ENCODE measurements around the gene ATRN. TPM values are rescaled to one million over a fixed set of nuclear protein-coding genes. Genes with fewer than 3 reads are reported as not detected.

Gene ATRN
- total and polyA plus RNA-seq, 4 donors, result 8.4 to 104 (median 46.0) TPM

DNA sequence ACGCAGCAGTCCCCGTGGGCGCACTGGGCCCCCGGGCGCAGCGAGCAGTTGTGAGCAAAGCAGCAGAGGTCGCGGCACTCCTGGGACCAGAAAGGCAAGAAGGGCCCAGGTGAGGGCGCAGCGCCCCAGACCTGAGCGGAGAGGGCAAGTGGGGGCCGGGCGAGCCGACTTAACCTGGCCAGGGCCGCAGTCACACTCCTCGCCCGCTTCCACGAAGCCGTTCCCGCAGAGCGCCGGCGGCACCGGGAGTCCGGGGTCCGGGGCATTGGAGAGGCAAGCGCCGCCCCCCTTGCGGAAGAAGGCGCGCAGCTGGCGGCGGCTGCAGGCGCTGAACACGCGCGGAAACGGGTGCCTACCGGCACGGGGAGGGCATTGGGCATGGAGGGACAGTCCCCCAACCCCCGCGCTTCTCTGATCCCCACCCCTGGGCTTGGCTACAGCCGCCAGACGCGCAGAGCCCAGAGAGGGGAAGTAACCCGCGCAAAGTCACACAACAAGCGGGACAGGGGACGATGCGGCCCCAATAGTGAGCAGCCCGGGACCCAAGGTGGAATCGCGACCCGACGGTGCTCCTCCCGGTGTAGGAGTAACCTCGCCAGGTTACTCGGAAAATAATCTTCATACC, 201.8 kb downstream of the ATRN start:
- 10% methylated on average over 58 of the region's 58 CpGs for WGBS
- Histone ChIP-seq H3K4me3 (ENCODE audit: low read depth in 1 of 3, low read length in 3 of 3) (no peak overlapping the region), H3K4me1 (ENCODE audit: control insufficient read depth in 4 of 4, insufficient read depth in 4 of 4, low read length in 3 of 4) (peaks cover 0 to 10% (median 3%) of the 10 kb centered on the region in 4 donors), H3K36me3 (ENCODE audit: control insufficient read depth in 4 of 4, insufficient read depth in 3 of 4, low read depth in 1 of 4, low read length in 3 of 4) (no peaks in the 10 kb centered on the region), H3K27me3 (ENCODE audit: control insufficient read depth in 4 of 4, insufficient read depth in 4 of 4, low read length in 3 of 4) (peaks cover 4 to 10% (median 6%) of the 10 kb centered on the region in 4 donors), H3K9me3 (ENCODE audit: control insufficient read depth in 4 of 4, low read length in 3 of 4) (no peaks in the 10 kb centered on the region), H3K27ac (ENCODE audit: low read depth in 1 of 2, low read length in 2 of 2) (no peak overlapping the region), H3K9ac (ENCODE audit: low read depth in 1 of 2, low read length in 2 of 2) (no peak overlapping the region)
- no peak for DNase-seq (ENCODE audit: low spot score)
- TF ChIP-seq JUND (IDR thresholded peaks at IDR 0.05), result no peak
- no peak for TF ChIP-seq NR2F2 (IDR thresholded peaks at IDR 0.05)
- no peak for TF ChIP-seq EGR1 (IDR thresholded peaks at IDR 0.05; ENCODE audit: low read depth in 2 of 2)
- TF ChIP-seq RAD21 (IDR thresholded peaks at IDR 0.05), result no peak
- TF ChIP-seq ATF3 (IDR thresholded peaks at IDR 0.05), result no peak
- TF ChIP-seq, protein P1, sequence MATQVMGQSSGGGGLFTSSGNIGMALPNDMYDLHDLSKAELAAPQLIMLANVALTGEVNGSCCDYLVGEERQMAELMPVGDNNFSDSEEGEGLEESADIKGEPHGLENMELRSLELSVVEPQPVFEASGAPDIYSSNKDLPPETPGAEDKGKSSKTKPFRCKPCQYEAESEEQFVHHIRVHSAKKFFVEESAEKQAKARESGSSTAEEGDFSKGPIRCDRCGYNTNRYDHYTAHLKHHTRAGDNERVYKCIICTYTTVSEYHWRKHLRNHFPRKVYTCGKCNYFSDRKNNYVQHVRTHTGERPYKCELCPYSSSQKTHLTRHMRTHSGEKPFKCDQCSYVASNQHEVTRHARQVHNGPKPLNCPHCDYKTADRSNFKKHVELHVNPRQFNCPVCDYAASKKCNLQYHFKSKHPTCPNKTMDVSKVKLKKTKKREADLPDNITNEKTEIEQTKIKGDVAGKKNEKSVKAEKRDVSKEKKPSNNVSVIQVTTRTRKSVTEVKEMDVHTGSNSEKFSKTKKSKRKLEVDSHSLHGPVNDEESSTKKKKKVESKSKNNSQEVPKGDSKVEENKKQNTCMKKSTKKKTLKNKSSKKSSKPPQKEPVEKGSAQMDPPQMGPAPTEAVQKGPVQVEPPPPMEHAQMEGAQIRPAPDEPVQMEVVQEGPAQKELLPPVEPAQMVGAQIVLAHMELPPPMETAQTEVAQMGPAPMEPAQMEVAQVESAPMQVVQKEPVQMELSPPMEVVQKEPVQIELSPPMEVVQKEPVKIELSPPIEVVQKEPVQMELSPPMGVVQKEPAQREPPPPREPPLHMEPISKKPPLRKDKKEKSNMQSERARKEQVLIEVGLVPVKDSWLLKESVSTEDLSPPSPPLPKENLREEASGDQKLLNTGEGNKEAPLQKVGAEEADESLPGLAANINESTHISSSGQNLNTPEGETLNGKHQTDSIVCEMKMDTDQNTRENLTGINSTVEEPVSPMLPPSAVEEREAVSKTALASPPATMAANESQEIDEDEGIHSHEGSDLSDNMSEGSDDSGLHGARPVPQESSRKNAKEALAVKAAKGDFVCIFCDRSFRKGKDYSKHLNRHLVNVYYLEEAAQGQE (IDR thresholded peaks at IDR 0.05), result no peak

DNA sequence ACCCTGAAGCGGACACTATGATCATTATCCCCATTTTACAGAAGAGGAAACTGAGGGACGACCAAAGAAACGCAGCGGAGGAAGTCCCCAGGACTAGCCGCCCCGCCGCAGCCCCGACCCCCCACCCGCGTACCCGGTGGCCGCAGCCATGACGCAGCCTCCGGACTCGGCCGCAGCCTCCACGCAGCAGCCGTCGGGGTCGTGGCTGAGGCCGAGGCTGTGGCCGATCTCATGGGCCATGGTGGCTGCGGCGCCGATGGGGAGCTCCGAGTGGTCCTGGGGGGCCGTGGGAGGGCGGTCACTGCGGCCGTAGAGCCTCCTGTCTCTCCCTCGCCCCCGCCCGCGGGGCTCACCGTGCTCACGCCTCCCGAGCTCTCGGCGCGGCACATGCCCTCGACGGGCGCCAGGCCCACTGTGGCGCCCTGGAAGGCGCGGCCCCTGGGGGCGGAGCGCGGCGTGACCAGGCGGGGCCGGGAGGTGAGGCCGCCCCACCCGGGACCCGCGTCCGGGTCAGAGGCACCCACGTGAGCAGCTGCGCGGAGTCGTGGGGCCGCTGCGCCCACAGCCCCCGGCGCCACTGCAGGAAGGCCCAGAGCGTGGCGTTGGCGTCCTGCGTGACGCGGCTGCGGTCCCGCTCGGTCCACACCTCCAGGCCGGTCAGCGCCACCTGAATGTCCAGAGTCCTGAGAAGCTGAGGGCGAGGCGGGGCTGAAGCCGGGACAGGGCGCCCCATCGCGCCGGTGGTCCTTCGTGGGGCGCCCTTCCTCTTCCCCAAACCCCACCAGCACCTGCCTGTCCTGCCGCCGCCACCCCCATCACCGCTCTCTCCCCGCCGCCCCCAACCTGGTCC, 202.6 kb downstream of the ATRN start:
- peaks cover 4 to 10% (median 6%) of the 10 kb centered on the region in 4 donors for H3K27me3 ChIP-seq (ENCODE audit: control insufficient read depth in 4 of 4, insufficient read depth in 4 of 4, low read length in 3 of 4)
- H3K4me3 ChIP-seq (ENCODE audit: low read depth in 1 of 3, low read length in 3 of 3), result no peak overlapping the region
- WGBS, result 39% methylated on average over 90 of the region's 90 CpGs
- no peak for TF ChIP-seq FOXA1 (IDR thresholded peaks at IDR 0.05)
- no peak overlapping the region for H3K27ac ChIP-seq (ENCODE audit: low read depth in 1 of 2, low read length in 2 of 2)
- DNase-seq (ENCODE audit: low spot score), result no peak
- H3K9me3 ChIP-seq (ENCODE audit: control insufficient read depth in 4 of 4, low read length in 3 of 4), result no peaks in the 10 kb centered on the region
- H3K4me1 ChIP-seq (ENCODE audit: control insufficient read depth in 4 of 4, insufficient read depth in 4 of 4, low read length in 3 of 4), result peaks cover 0 to 10% (median 3%) of the 10 kb centered on the region in 4 donors
- no peak overlapping the region for H3K9ac ChIP-seq (ENCODE audit: low read depth in 1 of 2, low read length in 2 of 2)
- no peaks in the 10 kb centered on the region for H3K36me3 ChIP-seq (ENCODE audit: control insufficient read depth in 4 of 4, insufficient read depth in 3 of 4, low read depth in 1 of 4, low read length in 3 of 4)

- no peaks in the 10 kb centered on the region for H3K36me3 ChIP-seq (ENCODE audit: control insufficient read depth in 4 of 4, insufficient read depth in 3 of 4, low read depth in 1 of 4, low read length in 3 of 4)
- no peak overlapping the region for H3K9ac ChIP-seq (ENCODE audit: low read depth in 1 of 2, low read length in 2 of 2)
- H3K27ac ChIP-seq (ENCODE audit: low read depth in 1 of 2, low read length in 2 of 2), result no peak overlapping the region
- 64% methylated on average over 10 of the region's 10 CpGs for WGBS
- H3K27me3 ChIP-seq (ENCODE audit: control insufficient read depth in 4 of 4, insufficient read depth in 4 of 4, low read length in 3 of 4), result peaks cover 4 to 10% (median 6%) of the 10 kb centered on the region in 4 donors
- H3K4me1 ChIP-seq (ENCODE audit: control insufficient read depth in 4 of 4, insufficient read depth in 4 of 4, low read length in 3 of 4), result peaks cover 0 to 10% (median 3%) of the 10 kb centered on the region in 4 donors
- H3K4me3 ChIP-seq (ENCODE audit: low read depth in 1 of 3, low read length in 3 of 3), result no peak overlapping the region
- H3K9me3 ChIP-seq (ENCODE audit: control insufficient read depth in 4 of 4, low read length in 3 of 4), result no peaks in the 10 kb centered on the region
- no peak for DNase-seq (ENCODE audit: low spot score)
- TF ChIP-seq RXRA (IDR thresholded peaks at IDR 0.05) (no peak), FOXA1 (IDR thresholded peaks at IDR 0.05) (no peak), TAF1 (conservative IDR thresholded peaks at IDR 0.05) (no peak), EGR1 (IDR thresholded peaks at IDR 0.05; ENCODE audit: low read depth in 2 of 2) (no peak), GABPA (IDR thresholded peaks at IDR 0.05 in 1 of 2, conservative IDR thresholded peaks at IDR 0.05 in 1 of 2) (no peak), RAD21 (IDR thresholded peaks at IDR 0.05) (no peak), ATF3 (IDR thresholded peaks at IDR 0.05) (no peak), HNF4G (IDR thresholded peaks at IDR 0.05) (no peak), MAX (IDR thresholded peaks at IDR 0.05) (no peak), JUND (IDR thresholded peaks at IDR 0.05) (no peak), NR2F2 (IDR thresholded peaks at IDR 0.05) (no peak), HNF4A (conservative IDR thresholded peaks at IDR 0.05) (no peak), SP1 (IDR thresholded peaks at IDR 0.05) (no peak)
- TF ChIP-seq, protein P1 (IDR thresholded peaks at IDR 0.05), result no peak
- TF ChIP-seq, protein P2, sequence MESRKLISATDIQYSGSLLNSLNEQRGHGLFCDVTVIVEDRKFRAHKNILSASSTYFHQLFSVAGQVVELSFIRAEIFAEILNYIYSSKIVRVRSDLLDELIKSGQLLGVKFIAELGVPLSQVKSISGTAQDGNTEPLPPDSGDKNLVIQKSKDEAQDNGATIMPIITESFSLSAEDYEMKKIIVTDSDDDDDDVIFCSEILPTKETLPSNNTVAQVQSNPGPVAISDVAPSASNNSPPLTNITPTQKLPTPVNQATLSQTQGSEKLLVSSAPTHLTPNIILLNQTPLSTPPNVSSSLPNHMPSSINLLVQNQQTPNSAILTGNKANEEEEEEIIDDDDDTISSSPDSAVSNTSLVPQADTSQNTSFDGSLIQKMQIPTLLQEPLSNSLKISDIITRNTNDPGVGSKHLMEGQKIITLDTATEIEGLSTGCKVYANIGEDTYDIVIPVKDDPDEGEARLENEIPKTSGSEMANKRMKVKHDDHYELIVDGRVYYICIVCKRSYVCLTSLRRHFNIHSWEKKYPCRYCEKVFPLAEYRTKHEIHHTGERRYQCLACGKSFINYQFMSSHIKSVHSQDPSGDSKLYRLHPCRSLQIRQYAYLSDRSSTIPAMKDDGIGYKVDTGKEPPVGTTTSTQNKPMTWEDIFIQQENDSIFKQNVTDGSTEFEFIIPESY (IDR thresholded peaks at IDR 0.05), result no peak
Observed at GRCh38 chr20:3674447-3674846, 203.6 kb downstream of the ATRN start.

All from liver (tissue), 9 donors.